ENCODE measurements around the gene VPS39.

Gene VPS39

GRCh38 chr15:42108806-42109205 is 99.3 kb downstream of the VPS39 start:
- no peak overlapping the region for H3K4me3 ChIP-seq (replicated peaks; ENCODE audit: low read depth, low read length)
- TF ChIP-seq CTCF (IDR thresholded peaks at IDR 0.05; ENCODE audit: low read length, missing control alignments): no peak
- no peak for DNase-seq (ENCODE audit: low read depth)

Measured in fibroblast of pulmonary artery (primary cell).